Ishikawa (cell line): ENCODE results near the gene OVOL2.

ENCODE experiments used
- CEBPB ChIP-seq: IDR thresholded peaks from 2 replicates; pipeline ENCODE4 v1.6.1; 2012
- EP300 ChIP-seq: IDR thresholded peaks from 2 replicates; pipeline ENCODE4 v1.6.1; 2012; ENCODE audit warnings: borderline replicate concordance
- MAX ChIP-seq: IDR thresholded peaks from 2 replicates; pipeline ENCODE4 v1.6.1; 2012
- NFIC ChIP-seq: IDR thresholded peaks from 2 replicates; pipeline ENCODE4 v1.6.1; 2012
- RAD21 ChIP-seq: IDR thresholded peaks from 2 replicates; pipeline ENCODE4 v1.6.1; 2012; ENCODE audit warnings: low read depth
- REST ChIP-seq: IDR thresholded peaks from 2 replicates; pipeline ENCODE4 v1.6.1; 2012; ENCODE audit warnings: low read depth, mild to moderate bottlenecking
- TAF1 ChIP-seq: IDR thresholded peaks from 2 replicates; pipeline ENCODE4 v1.6.1; 2012; ENCODE audit warnings: low read depth, mild to moderate bottlenecking
- YY1 ChIP-seq: IDR thresholded peaks from 2 replicates; pipeline ENCODE4 v1.6.1; 2012; ENCODE audit warnings: low read depth
- ZBTB7A ChIP-seq: IDR thresholded peaks from 2 replicates; pipeline ENCODE4 v1.6.1; 2012; ENCODE audit warnings: low read depth

- TF ChIP-seq TAF1 (no peak), YY1 (no peak), NFIC (no peak), CEBPB (no peak), REST (no peak), MAX (no peak), RAD21 (no peak), ZBTB7A (no peak), EP300 (no peak)
Measured at GRCh38 chr20:18030020-18030419, 27.7 kb downstream of the OVOL2 start.
